Mucosa of descending colon (tissue), 3 donors: ENCODE data around the gene NFIX. TPM values are rescaled to one million over a fixed set of nuclear protein-coding genes. Genes with fewer than 3 reads are reported as not detected.
A peak's percentile ranks its signal among the peaks of the same experiment; 100 is the strongest.

ENCODE experiments used
- ATAC-seq: fragments of 200-7000 bp; cut with Tn5 transposase; one replicate; pipeline ENCODE4 v1.9.1; 2020; ENCODE audit warnings: mild to moderate bottlenecking, moderate library complexity
- DNase-seq, 3 donors: peaks; one replicate each; pipeline ENCODE4 v3.0.0-alpha.2; 2020
- H3K36me3 ChIP-seq: fragments of 200-600 bp; one replicate; pipeline ENCODE4 v1.8.0; 2021; ENCODE audit warnings: low read depth, mild to moderate bottlenecking
- H3K4me1 ChIP-seq: fragments of 200-600 bp; one replicate; pipeline ENCODE4 v1.8.0; 2021; ENCODE audit warnings: low read depth, mild to moderate bottlenecking
- H3K4me3 ChIP-seq: fragments of 200-600 bp; one replicate; pipeline ENCODE4 v1.8.0; 2021; ENCODE audit warnings: mild to moderate bottlenecking
- H3K9me3 ChIP-seq: fragments of 200-600 bp; one replicate; pipeline ENCODE4 v1.8.0; 2021; ENCODE audit warnings: mild to moderate bottlenecking
- intact Hi-C, 2 donors: fragments of 100-400 bp; cut with DNase I in 1 of 2; cut with micrococcal nuclease in 1 of 2; formaldehyde crosslinking; loops; one replicate each; pipeline versions ENCODE4 v1.11.0 to v1.11.1; 2022; cut with DNase I, micrococcal nuclease
- total RNA-seq, 3 donors: library from RNA; stranded (reverse); fragmentation: NEBNext Ultra II Directional in 2 of 3; extraction: Animal tissue kit (Norgen Biotek cat#: 25700) in 2 of 3; gene quantifications; one replicate each; pipeline versions ENCODE4 v1.2.1 to v1.2.4, GENCODE V29; 2021 to 2023
- TF ChIP-seq, protein P1 (sequence below): fragments of 200-600 bp; IDR thresholded peaks from one replicate; pipeline ENCODE4 v1.8.0; 2022; ENCODE audit warnings: antibody characterized with exemption, mild to moderate bottlenecking
- donor health status: DM: no; HTN: no; CAD: no; lungs with moderate emphysema.
- donor health status: DM: no; HTN: no; CAD: no.
- donor health status: DM: no; HTN: yes; CAD: no.

NFIX gene
- total RNA-seq, 3 donors from 2014 or later: 59.4 to 238 (median 64.6) TPM

GRCh38 chr19:13122980-13123957, 128.0 kb downstream of the NFIX start:
- no peak for ATAC-seq
- TF ChIP-seq, protein P1, sequence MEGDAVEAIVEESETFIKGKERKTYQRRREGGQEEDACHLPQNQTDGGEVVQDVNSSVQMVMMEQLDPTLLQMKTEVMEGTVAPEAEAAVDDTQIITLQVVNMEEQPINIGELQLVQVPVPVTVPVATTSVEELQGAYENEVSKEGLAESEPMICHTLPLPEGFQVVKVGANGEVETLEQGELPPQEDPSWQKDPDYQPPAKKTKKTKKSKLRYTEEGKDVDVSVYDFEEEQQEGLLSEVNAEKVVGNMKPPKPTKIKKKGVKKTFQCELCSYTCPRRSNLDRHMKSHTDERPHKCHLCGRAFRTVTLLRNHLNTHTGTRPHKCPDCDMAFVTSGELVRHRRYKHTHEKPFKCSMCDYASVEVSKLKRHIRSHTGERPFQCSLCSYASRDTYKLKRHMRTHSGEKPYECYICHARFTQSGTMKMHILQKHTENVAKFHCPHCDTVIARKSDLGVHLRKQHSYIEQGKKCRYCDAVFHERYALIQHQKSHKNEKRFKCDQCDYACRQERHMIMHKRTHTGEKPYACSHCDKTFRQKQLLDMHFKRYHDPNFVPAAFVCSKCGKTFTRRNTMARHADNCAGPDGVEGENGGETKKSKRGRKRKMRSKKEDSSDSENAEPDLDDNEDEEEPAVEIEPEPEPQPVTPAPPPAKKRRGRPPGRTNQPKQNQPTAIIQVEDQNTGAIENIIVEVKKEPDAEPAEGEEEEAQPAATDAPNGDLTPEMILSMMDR: no peak

GRCh38 chr19:13127051-13127450, 131.8 kb downstream of the NFIX start:
- no peak for ATAC-seq

More at GRCh38 chr19:13122980-13123957, 128.0 kb downstream of the NFIX start:
- intact Hi-C loops: no loop called here
- Histone ChIP-seq H3K36me3 (no peaks in the 10 kb centered on the region), H3K4me3 (no peak overlapping the region), H3K9me3 (no peaks in the 10 kb centered on the region), H3K4me1 (peaks cover 13% of the 10 kb centered on the region)
- DNase-seq: no peak

GRCh38 chr19:13127811-13128575, 132.7 kb downstream of the NFIX start:
- TF ChIP-seq, protein P1: no peak
- Histone ChIP-seq H3K4me1 (no peaks in the 10 kb centered on the region), H3K36me3 (no peaks in the 10 kb centered on the region), H3K9me3 (no peaks in the 10 kb centered on the region), H3K4me3 (no peak overlapping the region)
- no peak for DNase-seq
- intact Hi-C loops: no loop called here
- ATAC-seq: no peak

More at GRCh38 chr19:13127051-13127450, 131.8 kb downstream of the NFIX start:
- DNase-seq: no peak
- Histone ChIP-seq H3K4me3 (no peak overlapping the region), H3K36me3 (no peaks in the 10 kb centered on the region), H3K9me3 (no peaks in the 10 kb centered on the region), H3K4me1 (no peaks in the 10 kb centered on the region)
- intact Hi-C loops: no loop called here
- TF ChIP-seq, protein P1: no peak

DNA sequence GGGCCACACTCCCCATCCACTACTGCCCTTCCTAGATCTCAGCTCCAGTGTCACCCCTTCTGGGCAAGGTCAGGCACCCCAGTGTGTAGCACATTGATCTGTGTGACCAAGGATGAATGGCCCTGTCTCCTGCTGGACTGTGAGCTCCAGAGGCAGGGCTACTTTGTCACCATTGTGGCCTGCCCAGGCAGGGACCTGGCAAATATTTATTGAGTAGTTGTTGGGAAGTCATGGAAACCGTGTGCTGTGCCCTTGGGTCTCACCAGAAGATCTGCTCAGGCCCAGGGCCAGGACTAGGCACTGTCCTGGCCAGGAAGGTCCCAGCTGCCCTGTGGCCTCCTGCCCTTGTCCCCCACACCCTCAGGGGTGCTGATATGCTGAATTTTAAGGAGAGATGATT, 133.3 kb downstream of the NFIX start:
- peak; percentile 18 for ATAC-seq
- Histone ChIP-seq H3K9me3 (no peaks in the 10 kb centered on the region), H3K36me3 (no peaks in the 10 kb centered on the region), H3K4me3 (no peak overlapping the region), H3K4me1 (no peaks in the 10 kb centered on the region)
- TF ChIP-seq, protein P1: no peak
- DNase-seq: no peak
- intact Hi-C loops: no loop called here

- no peak for DNase-seq
- TF ChIP-seq, protein P1: no peak
- intact Hi-C loops: no loop called here
- no peaks in the 10 kb centered on the region for H3K36me3 ChIP-seq
- ATAC-seq: no peak
- H3K4me3 ChIP-seq: no peak overlapping the region
- no peaks in the 10 kb centered on the region for H3K9me3 ChIP-seq
- H3K4me1 ChIP-seq: no peaks in the 10 kb centered on the region
Measured at GRCh38 chr19:13129384-13129783, 134.1 kb downstream of the NFIX start.
